ENCODE measurements around the gene CRKL.

CRKL gene

DNA sequence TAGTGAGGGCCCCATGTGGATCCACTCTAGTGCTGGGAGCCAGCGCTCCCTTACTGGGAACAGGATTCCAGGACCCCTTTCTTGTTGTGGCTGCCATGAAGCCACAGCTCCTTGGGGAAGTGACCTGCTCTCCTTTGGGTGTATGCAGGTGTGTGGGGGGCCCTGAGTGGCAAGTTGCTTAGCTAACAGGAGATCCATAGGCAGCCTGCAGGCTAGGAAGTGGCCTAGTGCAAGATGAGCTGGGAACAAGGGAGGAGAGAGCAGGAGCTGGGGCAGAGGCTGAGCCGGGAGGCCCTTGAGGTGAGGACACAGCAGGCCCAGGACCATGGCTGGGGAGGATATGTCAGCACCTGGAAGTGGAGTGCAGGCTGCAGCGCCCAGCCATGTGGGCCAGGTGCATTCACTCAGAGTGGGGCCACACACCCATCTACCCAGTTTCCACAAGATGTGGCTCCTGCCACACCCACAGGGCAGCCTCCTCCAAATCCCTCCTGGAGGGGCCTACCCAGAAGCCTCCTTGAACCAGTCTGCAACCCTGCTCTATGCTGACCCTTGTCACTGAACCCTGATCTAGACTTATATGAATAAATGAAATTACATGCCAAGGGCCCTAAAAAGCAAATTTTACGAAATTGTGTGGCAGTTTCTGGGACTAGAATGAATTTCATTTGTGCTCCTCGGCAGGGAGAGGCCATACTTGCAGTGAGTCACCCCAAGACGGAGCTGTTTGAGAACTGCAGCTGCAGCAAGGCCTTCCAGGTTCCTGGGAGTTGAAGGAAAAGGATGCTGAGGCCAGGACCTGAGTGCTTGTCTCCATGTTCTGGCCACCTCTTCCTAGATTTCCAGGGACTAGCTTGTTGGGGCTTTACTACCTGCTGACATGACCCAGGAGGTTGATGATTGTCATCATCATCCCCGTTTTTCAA is 81.5 kb downstream of the CRKL start:
- DNase-seq = no peak

DNA sequence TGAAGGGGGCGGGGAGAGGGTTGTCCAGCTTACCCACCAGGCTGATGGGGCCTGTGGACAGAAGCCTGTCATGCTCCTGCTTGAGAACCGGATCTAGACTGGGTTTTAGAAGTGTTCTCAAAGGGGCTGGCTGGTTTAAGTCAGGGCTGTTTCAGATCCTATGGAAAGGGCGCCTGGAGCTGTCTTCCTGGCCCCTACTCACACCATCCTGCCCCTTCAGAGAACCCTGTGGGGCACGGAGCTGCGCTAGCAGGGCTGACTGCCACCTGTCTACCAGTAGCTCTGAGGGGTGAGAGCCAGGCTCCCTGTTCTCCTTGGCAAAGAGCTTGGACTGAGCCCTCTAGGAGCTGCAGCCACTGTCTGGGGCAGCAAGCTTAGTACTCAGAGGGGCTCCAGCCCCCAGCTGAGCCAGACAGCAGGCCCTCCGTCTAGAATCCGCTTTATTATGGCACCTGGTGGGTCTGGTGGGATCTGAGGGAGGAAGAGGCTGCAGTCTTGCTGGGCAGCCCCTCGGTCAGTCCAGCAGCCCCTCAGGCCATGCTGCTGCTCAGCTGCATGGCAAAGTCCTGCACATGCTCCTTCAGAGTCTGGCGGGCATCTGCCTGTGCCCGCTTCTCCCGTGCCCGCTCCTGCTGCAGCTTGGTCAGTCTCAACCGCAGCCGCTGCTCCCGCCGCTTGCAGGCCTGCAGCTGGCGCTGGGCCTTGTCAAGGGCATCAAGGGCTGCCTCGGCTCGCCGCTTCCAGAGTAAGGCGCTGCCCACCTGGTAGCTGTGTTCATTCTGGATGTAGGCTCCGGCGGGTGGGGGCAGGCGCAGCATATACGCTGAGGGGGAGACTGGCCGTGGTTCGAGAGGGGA is 82.4 kb downstream of the CRKL start:
- DNase-seq = no peak

DNA sequence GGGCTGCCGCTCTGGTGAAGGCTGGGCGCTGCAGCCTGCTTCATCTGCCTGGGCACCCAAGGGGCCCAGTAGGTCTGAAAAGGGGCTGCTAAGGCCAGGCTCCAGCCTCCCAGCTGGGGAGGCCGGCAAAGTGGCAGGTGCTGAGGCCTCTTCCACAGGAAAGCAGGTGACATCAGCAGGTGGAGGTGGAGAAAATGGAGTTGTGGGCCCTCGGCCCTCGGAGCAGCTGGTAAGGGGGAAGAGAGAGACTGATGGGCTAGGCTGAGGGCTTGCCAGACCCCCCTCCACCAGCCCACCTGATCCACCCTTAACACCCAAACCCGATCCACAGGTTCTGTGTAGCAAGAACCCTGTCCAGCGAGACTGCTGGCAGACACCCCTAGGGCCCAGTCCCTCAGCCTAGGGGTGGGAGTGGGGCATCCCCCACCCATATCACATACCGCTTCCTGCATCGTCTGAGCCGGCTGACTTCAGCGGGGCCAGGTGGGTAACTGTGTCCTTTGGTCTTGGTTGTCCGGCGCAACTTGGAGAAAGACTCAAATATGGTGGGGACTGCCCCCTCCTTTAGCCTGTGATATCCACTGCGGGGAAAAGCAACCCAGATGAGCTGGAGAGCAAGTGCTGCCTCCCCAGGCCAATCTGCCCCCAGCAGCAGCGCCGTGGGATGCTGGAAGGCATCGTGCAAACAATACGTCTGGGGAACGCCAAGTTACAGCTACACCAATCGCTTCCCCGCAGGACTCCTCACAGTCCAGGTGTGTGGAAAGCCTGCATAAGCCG is 83.2 kb downstream of the CRKL start:
- DNase-seq = no peak

DNA sequence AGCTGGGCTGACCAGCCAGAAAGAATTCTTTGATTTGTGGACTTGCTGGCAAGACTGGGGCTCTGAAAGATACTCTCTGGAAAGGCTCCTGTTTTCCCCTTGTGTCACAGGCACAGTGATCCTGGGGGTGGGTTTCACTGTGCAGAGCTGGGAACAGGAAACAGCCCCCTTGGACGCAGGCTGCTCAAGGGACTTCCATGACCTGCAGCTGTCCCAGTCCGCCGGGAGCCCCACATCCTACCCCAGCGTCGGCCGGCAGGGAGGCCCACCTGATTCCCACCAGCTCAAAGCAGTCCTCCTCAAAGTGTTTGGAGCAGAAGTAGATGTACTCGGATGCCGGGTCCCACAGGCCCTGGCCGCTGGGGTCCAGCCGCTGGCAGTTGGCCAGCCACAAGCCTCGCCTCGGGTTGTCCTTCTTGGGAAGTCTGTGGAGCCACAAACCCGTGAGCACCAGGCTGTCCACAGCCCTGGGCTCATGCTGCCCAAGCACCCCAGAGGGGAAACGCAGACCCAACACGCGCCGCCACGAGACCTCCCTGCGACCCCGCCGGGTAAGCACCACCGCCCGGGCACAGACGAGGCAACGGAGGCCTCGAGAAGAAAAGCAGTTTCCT is 83.9 kb downstream of the CRKL start:
- no peak for DNase-seq

DNA sequence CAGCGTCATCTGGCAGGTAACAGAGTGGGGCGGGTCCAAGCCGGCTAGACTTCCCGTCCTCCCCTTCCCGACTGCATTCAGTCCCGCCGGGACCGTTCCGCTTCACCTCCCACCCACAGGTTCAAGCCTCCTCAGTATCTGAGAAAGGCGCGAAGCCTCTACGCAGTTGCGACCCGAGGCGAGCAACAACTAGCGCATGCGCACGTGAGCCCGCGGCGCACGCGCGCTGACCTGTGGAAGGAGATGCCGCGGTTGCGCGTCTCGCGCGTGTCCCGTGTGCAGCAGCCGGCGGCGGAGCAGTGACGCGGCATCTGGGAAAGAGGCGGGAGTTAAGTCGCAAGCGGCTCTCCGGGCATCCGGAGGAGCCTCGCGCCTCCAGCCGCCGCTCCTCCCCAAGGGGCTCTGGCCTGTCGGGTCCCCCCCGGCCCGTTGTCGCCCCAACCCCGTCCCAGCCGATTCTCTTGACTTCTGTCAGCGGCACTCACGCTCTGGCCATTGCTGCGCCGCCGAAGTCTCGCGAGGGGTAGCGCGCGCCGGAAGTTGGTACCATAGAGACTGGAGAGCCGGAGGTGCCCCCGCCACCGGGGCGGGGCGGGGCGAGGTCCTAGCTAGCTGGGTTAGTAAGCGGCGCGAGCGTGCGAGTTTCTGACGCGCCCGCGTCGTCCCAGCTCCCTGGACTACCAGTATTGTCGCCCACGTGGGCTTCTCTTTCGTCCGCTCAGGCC is 84.6 kb downstream of the CRKL start, which contains the start of gene THAP7:
Gene THAP7 (minus strand): TSS at position 518 of the 725 bp plus-strand sequence. CDS start 207 bp downstream, at position 311.
- DNase-seq = peak; percentile 82 to 87
